Ishikawa (cell line): Measurements from ENCODE around the gene S1PR2.

Experiments
- CEBPB ChIP-seq: IDR thresholded peaks from 2 replicates; pipeline ENCODE4 v1.6.1; 2012
- CREB1 ChIP-seq: IDR thresholded peaks from 2 replicates; pipeline ENCODE4 v1.6.1; 2012; ENCODE audit warnings: low read depth
- EGR1 ChIP-seq: IDR thresholded peaks from 2 replicates; pipeline ENCODE4 v1.6.1; 2012
- EP300 ChIP-seq: IDR thresholded peaks from 2 replicates; pipeline ENCODE4 v1.6.1; 2012; ENCODE audit warnings: borderline replicate concordance
- FOXM1 ChIP-seq: IDR thresholded peaks from 2 replicates; pipeline ENCODE4 v1.6.1; 2012; ENCODE audit warnings: low read depth, borderline replicate concordance
- MAX ChIP-seq: IDR thresholded peaks from 2 replicates; pipeline ENCODE4 v1.6.1; 2012
- NFIC ChIP-seq: IDR thresholded peaks from 2 replicates; pipeline ENCODE4 v1.6.1; 2012
- RAD21 ChIP-seq: IDR thresholded peaks from 2 replicates; pipeline ENCODE4 v1.6.1; 2012; ENCODE audit warnings: low read depth
- TAF1 ChIP-seq: IDR thresholded peaks from 2 replicates; pipeline ENCODE4 v1.6.1; 2012; ENCODE audit warnings: low read depth, mild to moderate bottlenecking
- TCF12 ChIP-seq: IDR thresholded peaks from 2 replicates; pipeline ENCODE4 v1.6.1; 2012; ENCODE audit warnings: low read depth
- TEAD4 ChIP-seq: IDR thresholded peaks from 2 replicates; pipeline ENCODE4 v1.6.1; 2012
- YY1 ChIP-seq: IDR thresholded peaks from 2 replicates; pipeline ENCODE4 v1.6.1; 2012; ENCODE audit warnings: low read depth
- ZBTB7A ChIP-seq: IDR thresholded peaks from 2 replicates; pipeline ENCODE4 v1.6.1; 2012; ENCODE audit warnings: low read depth
- TF ChIP-seq, protein P1 (sequence below): IDR thresholded peaks from 2 replicates; pipeline ENCODE4 v1.6.1; 2012
- TF ChIP-seq, protein P2 (sequence below): IDR thresholded peaks from 2 replicates; pipeline ENCODE4 v1.6.1; 2012; ENCODE audit warnings: low read depth, mild to moderate bottlenecking

The S1PR2 gene

GRCh38 chr19:10217085-10217484, 14.0 kb downstream of the S1PR2 start:
- TF ChIP-seq, protein P1, sequence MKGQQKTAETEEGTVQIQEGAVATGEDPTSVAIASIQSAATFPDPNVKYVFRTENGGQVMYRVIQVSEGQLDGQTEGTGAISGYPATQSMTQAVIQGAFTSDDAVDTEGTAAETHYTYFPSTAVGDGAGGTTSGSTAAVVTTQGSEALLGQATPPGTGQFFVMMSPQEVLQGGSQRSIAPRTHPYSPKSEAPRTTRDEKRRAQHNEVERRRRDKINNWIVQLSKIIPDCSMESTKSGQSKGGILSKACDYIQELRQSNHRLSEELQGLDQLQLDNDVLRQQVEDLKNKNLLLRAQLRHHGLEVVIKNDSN, result no peak
- TF ChIP-seq CREB1 (no peak), CEBPB (no peak)

DNA sequence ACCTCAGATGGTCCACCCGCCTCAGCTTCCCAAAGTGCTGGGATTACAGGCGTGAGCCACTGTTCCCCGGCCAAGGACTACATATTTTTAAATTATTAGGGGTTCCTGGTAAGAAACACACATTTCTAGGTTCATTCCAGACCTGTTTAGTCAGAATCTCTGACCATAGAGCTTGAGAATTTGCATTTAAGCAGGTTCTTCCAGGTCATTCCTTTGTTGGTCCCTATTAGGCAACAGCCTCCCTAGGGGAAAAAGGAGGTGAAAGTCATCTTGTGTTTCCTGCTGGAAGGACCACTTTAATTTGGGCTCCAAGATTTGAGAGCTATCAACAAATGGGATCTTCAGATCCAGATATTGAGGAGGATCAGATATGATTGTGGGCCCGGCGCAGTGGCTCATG, 16.3 kb downstream of the S1PR2 start:
- TF ChIP-seq CEBPB (no peak), ZBTB7A (no peak), EGR1 (no peak), MAX (no peak), NFIC (no peak), TAF1 (no peak), TCF12 (no peak), RAD21 (no peak), EP300 (no peak), FOXM1 (no peak), TEAD4 (no peak), YY1 (no peak), CREB1 (no peak)
- TF ChIP-seq, protein P2, sequence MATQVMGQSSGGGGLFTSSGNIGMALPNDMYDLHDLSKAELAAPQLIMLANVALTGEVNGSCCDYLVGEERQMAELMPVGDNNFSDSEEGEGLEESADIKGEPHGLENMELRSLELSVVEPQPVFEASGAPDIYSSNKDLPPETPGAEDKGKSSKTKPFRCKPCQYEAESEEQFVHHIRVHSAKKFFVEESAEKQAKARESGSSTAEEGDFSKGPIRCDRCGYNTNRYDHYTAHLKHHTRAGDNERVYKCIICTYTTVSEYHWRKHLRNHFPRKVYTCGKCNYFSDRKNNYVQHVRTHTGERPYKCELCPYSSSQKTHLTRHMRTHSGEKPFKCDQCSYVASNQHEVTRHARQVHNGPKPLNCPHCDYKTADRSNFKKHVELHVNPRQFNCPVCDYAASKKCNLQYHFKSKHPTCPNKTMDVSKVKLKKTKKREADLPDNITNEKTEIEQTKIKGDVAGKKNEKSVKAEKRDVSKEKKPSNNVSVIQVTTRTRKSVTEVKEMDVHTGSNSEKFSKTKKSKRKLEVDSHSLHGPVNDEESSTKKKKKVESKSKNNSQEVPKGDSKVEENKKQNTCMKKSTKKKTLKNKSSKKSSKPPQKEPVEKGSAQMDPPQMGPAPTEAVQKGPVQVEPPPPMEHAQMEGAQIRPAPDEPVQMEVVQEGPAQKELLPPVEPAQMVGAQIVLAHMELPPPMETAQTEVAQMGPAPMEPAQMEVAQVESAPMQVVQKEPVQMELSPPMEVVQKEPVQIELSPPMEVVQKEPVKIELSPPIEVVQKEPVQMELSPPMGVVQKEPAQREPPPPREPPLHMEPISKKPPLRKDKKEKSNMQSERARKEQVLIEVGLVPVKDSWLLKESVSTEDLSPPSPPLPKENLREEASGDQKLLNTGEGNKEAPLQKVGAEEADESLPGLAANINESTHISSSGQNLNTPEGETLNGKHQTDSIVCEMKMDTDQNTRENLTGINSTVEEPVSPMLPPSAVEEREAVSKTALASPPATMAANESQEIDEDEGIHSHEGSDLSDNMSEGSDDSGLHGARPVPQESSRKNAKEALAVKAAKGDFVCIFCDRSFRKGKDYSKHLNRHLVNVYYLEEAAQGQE, result no peak
- TF ChIP-seq, protein P1, result no peak

- no peak for TF ChIP-seq YY1
Measured at GRCh38 chr19:10211691-10212090, 19.4 kb downstream of the S1PR2 start.

- TF ChIP-seq TCF12 (no peak), FOXM1 (no peak), TAF1 (no peak), NFIC (no peak), CREB1 (no peak), TEAD4 (no peak), YY1 (no peak), RAD21 (no peak), EGR1 (no peak)
- TF ChIP-seq, protein P1, result no peak
- TF ChIP-seq, protein P2, result no peak
Measured at GRCh38 chr19:10211061-10211460, 20.1 kb downstream of the S1PR2 start.

DNA sequence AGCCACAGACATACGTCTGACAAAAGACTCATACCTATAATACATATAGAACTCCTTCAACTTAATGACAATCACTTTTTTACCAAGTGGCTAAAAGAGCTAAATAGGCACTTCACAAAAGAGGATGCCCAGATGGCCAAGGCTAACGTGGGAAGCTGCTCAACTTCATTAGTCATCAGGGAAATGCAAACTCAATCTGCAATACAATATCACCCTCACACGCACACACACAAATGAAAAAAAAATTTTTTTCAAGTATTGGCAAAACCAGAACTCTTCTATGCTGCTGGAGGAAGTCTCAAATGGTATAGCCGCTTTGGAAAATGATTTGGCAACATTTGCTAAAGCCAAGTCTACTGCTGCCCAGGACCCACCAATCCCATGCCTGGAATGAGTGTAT, 21.8 kb downstream of the S1PR2 start:
- TF ChIP-seq TAF1 (no peak), FOXM1 (no peak), NFIC (no peak), TEAD4 (no peak), YY1 (no peak), CREB1 (no peak), RAD21 (no peak), EGR1 (no peak)
- TF ChIP-seq, protein P2, result no peak
